CD14-positive monocyte (primary cell): ENCODE data around the gene PRF1. TPM values are rescaled to one million over a fixed set of nuclear protein-coding genes. Genes with fewer than 3 reads are reported as not detected.

Source experiments
- DNase-seq, 3 donors: peaks; one replicate each; pipeline ENCODE4 v3.0.0-alpha.2; 2011 to 2022
- H2AFZ ChIP-seq: 2 replicates; pipeline ENCODE4 v1.6.0; 2012; ENCODE audit warnings: mild to moderate bottlenecking, low read depth, low read length, inconsistent platforms; ENCODE audit not compliant: insufficient read depth, poor library complexity, severe bottlenecking
- H3K27ac ChIP-seq, 2 donors: 1 replicate in 1 of 2; 2 replicates in 1 of 2; pipeline ENCODE4 v1.5.1; 2012 to 2013; ENCODE audit warnings: low read length in 2 of 2, control low read depth in 1 of 2, inconsistent platforms in 1 of 2, low read depth in 1 of 2, mild to moderate bottlenecking in 1 of 2
- H3K27me3 ChIP-seq, 2 donors: one replicate each; pipeline versions ENCODE4 v1.6.0 to v1.6.1; 2011 to 2013; ENCODE audit warnings: low read length in 2 of 2; ENCODE audit not compliant: control insufficient read depth in 2 of 2, insufficient read depth in 2 of 2
- H3K36me3 ChIP-seq, 2 donors: replicated peaks in 1 of 2; 1 replicate in 1 of 2; 2 replicates in 1 of 2; pipeline versions ENCODE4 v1.5.1 to v1.6.1; 2012 to 2013; ENCODE audit warnings: low read length in 2 of 2, control low read depth in 1 of 2, inconsistent platforms in 1 of 2, mild to moderate bottlenecking in 1 of 2; ENCODE audit not compliant: insufficient read depth in 2 of 2, control insufficient read depth in 1 of 2
- H3K4me1 ChIP-seq, 2 donors: 1 replicate in 1 of 2; 2 replicates in 1 of 2; pipeline versions ENCODE4 v1.5.1 to v1.6.1; 2012 to 2013; ENCODE audit warnings: low read length in 2 of 2, control low read depth in 1 of 2, inconsistent platforms in 1 of 2, mild to moderate bottlenecking in 1 of 2, moderate library complexity in 1 of 2; ENCODE audit not compliant: insufficient read depth in 2 of 2, control insufficient read depth in 1 of 2
- H3K4me2 ChIP-seq: replicated peaks from 2 replicates; pipeline ENCODE3; 2012; ENCODE audit warnings: low read length, moderate library complexity, mild to moderate bottlenecking; ENCODE audit not compliant: poor library complexity, severe bottlenecking; ENCODE audit errors: extremely low read depth
- H3K4me3 ChIP-seq, 3 experiments: fragments of 200-600 bp in 1 of 3; sonication (generic) in 1 of 3; replicated peaks in 1 of 3; 1 replicate in 2 of 3; 2 replicates in 1 of 3; pipeline ENCODE4 v1.5.1; 2011 to 2013; ENCODE audit warnings: low read length in 3 of 3, mild to moderate bottlenecking in 3 of 3, control low read depth in 2 of 3, low read depth in 2 of 3, inconsistent platforms in 1 of 3, moderate library complexity in 1 of 3
- H3K79me2 ChIP-seq: 2 replicates; pipeline ENCODE4 v1.6.0; 2012; ENCODE audit warnings: mild to moderate bottlenecking, control low read depth, inconsistent platforms, low read length, moderate library complexity; ENCODE audit not compliant: insufficient read depth
- H3K9ac ChIP-seq: 2 replicates; pipeline ENCODE4 v1.6.0; 2017; ENCODE audit warnings: low read length, mild to moderate bottlenecking; ENCODE audit not compliant: insufficient read depth, poor library complexity, severe bottlenecking
- H3K9me3 ChIP-seq, 2 donors: replicated peaks in 1 of 2; 1 replicate in 1 of 2; 2 replicates in 1 of 2; pipeline versions ENCODE4 v1.5.1 to v1.6.1; 2012 to 2013; ENCODE audit warnings: low read length in 2 of 2, control low read depth in 1 of 2; ENCODE audit not compliant: control insufficient read depth in 1 of 2, insufficient read depth in 1 of 2
- H4K20me1 ChIP-seq: 2 replicates; pipeline ENCODE4 v1.6.0; 2012; ENCODE audit warnings: mild to moderate bottlenecking, low read length, control low read depth, moderate library complexity; ENCODE audit not compliant: insufficient read depth
- H3K27ac Mint-ChIP-seq, 7 donors: one replicate each; pipeline ENCODE4 v1.8.0; 2020; ENCODE audit warnings: mild to moderate bottlenecking in 7 of 7, mixed read lengths in 7 of 7, moderate library complexity in 6 of 7, inconsistent platforms in 2 of 7
- H3K27me3 Mint-ChIP-seq, 3 donors: one replicate each; pipeline ENCODE4 v1.8.0; 2021 to 2022; ENCODE audit warnings: low read depth in 3 of 3, mild to moderate bottlenecking in 3 of 3, mixed read lengths in 3 of 3, moderate library complexity in 3 of 3, inconsistent platforms in 1 of 3
- H3K36me3 Mint-ChIP-seq, 2 donors: one replicate each; pipeline ENCODE4 v1.8.0; 2020; ENCODE audit warnings: mixed read lengths in 2 of 2, inconsistent platforms in 1 of 2, mild to moderate bottlenecking in 1 of 2
- H3K4me1 Mint-ChIP-seq: one replicate; pipeline ENCODE4 v1.8.0; 2020; ENCODE audit warnings: mild to moderate bottlenecking, mixed read lengths
- H3K4me3 Mint-ChIP-seq, 2 donors: one replicate each; pipeline ENCODE4 v1.8.0; 2020; ENCODE audit warnings: mild to moderate bottlenecking in 2 of 2, mixed read lengths in 2 of 2, moderate library complexity in 1 of 2
- H3K9me3 Mint-ChIP-seq, 7 donors: one replicate each; pipeline ENCODE4 v1.8.0; 2020 to 2022; ENCODE audit warnings: mixed read lengths in 7 of 7, mild to moderate bottlenecking in 6 of 7, moderate library complexity in 6 of 7, inconsistent platforms in 2 of 7
- WGBS: methylation state at CpG from one replicate; pipeline ENCODE4 v1.1.5; 2013; ENCODE audit warnings: missing lambda C conversion rate; ENCODE audit not compliant: insufficient coverage; 5-methylcytosine and 5-hydroxymethylcytosine counted together
- intact Hi-C, 2 donors: fragments of 100-400 bp; cut with micrococcal nuclease; formaldehyde crosslinking; loops; one replicate each; pipeline versions ENCODE4 v1.15.0 to v1.15.1; 2023
- polyA plus RNA-seq, 3 donors: library from polyadenylated mRNA; depleted of rRNA in 1 of 3; unstranded in 2 of 3; stranded (reverse) in 1 of 3; fragments of 300-500 nt in 2 of 3; fragments of >200 nt in 1 of 3; fragmentation: Illumina TruSeq in 2 of 3; gene quantifications; 1 replicate in 2 of 3; 2 replicates in 1 of 3; pipeline ENCODE4 v1.2.3, GENCODE V29; 2012 to 2021
- TF ChIP-seq, protein P1 (sequence below): fragments of 200-600 bp; IDR thresholded peaks from one replicate; pipeline ENCODE4 v1.8.0; 2022; ENCODE audit warnings: antibody characterized with exemption, mild to moderate bottlenecking

Gene PRF1
- polyA plus RNA-seq, 3 donors: 0.09 to 2.7 (median 2.4) TPM

DNA sequence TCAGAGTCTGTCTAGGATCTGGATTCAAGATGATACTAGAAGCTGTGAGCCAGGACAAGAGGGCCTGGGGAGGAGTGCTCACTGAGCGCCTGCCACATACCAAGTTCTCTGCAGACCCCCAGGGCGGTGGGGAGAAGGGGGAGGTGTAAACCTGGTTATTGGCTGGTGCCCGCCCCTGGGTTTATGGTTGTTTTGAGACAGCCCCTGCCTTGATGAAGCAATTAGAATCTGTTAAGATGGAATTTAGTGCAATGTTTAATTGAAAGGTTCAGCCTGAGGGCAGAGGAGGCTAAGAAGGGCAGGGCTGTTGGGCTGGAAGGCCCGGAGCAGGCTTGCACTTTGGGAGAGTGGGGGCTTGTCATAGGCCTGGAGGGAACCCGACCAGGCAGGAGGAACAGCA is 42.7 kb downstream of the PRF1 start:
- 95% methylated on average over 5 of the region's 5 CpGs for WGBS
- H3K4me1 ChIP-seq: peaks cover 21 to 26% of the 10 kb centered on the region in 2 donors

DNA sequence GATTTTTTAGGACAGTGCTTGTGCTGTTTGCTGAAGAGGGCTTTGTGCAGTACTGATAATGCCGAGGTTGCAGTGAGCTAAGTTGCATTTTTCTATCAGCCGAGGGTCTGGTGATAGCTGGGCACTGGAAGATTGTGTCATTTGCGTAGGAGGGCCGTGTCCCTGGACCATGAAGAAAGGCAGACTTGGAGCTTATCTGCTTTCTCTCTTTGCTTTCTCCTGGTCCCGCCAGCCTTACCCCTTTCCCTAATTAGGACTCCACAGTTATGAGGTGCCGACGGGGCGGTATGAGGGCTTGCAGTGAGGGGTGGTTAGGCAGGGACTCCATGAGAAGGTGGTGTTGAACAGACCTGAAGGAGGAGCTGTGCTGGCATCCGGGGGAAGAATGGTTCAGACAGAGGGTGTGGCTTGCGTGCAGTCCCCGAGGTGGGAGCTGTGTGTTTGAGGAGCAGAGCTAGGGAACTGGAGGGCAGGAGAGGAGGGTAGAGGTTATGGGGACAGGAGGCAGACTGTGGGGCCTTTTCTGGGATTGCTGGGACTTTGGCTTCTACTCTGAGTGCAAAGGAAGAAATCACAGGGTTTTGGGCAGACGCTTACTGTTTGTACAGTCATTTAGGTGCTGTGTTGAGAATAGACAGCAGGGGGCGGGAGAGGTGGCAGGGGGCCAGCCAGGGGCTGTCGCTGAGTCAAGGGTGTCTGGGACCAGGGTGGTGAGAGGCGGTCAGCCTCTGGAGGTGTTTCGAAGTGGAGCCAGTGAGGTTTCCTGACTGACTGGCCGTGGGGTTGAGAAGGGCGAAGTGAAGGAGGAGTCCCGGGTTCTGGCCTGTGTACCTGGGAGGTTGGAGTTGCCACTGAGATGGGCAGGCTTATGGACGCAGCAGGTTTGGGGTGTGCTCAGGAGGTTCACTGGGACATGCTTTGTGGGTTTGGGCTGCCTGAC is 43.4 kb downstream of the PRF1 start:
- Histone ChIP-seq H2AFZ (peak overlapping the region; percentile 80), H4K20me1 (no peaks in the 10 kb centered on the region), H3K4me3 (peak overlapping the region in 1 of 3 experiments; percentile 59), H3K4me1 (peaks cover 19 to 24% of the 10 kb centered on the region in 2 donors), H3K4me2 (peak overlapping the region; percentile 60), H3K79me2 (no peaks in the 10 kb centered on the region), H3K27ac (no peak overlapping the region), H3K9me3 (no peaks in the 10 kb centered on the region), H3K27me3 (no peaks in the 10 kb centered on the region), H3K36me3 (no peaks in the 10 kb centered on the region), H3K9ac (peak overlapping the region; percentile 32)
- peak overlapping the region; percentile 73 to 92 for H3K4me3 Mint-ChIP-seq
- no peaks in the 10 kb centered on the region for H3K9me3 Mint-ChIP-seq
- DNase-seq: peak; percentile 47 to 58 (median 49)
- H3K4me1 Mint-ChIP-seq: peaks cover 28% of the 10 kb centered on the region
- no peaks in the 10 kb centered on the region for H3K36me3 Mint-ChIP-seq
- TF ChIP-seq, protein P1, sequence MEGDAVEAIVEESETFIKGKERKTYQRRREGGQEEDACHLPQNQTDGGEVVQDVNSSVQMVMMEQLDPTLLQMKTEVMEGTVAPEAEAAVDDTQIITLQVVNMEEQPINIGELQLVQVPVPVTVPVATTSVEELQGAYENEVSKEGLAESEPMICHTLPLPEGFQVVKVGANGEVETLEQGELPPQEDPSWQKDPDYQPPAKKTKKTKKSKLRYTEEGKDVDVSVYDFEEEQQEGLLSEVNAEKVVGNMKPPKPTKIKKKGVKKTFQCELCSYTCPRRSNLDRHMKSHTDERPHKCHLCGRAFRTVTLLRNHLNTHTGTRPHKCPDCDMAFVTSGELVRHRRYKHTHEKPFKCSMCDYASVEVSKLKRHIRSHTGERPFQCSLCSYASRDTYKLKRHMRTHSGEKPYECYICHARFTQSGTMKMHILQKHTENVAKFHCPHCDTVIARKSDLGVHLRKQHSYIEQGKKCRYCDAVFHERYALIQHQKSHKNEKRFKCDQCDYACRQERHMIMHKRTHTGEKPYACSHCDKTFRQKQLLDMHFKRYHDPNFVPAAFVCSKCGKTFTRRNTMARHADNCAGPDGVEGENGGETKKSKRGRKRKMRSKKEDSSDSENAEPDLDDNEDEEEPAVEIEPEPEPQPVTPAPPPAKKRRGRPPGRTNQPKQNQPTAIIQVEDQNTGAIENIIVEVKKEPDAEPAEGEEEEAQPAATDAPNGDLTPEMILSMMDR: peak; percentile 53
- intact Hi-C loops: no loop called here
- peak overlapping the region in 2 of 7 donors; percentile 64 to 77 for H3K27ac Mint-ChIP-seq
- 37% methylated on average over 15 of the region's 20 CpGs for WGBS
- H3K27me3 Mint-ChIP-seq: peaks cover 1 to 7% (median 5%) of the 10 kb centered on the region in 3 donors

More for the DNA sequence above, 42.7 kb downstream of the PRF1 start:
- Histone ChIP-seq H3K9ac (no peak overlapping the region), H3K27me3 (no peaks in the 10 kb centered on the region), H3K4me3 (no peak overlapping the region), H2AFZ (no peak overlapping the region), H3K9me3 (no peaks in the 10 kb centered on the region), H3K36me3 (no peaks in the 10 kb centered on the region), H3K27ac (no peak overlapping the region), H3K4me2 (no peak overlapping the region), H4K20me1 (no peaks in the 10 kb centered on the region), H3K79me2 (no peaks in the 10 kb centered on the region)
- TF ChIP-seq, protein P1: no peak
- peak overlapping the region in 2 of 7 donors; percentile 9 to 11 for H3K27ac Mint-ChIP-seq
- H3K36me3 Mint-ChIP-seq: no peaks in the 10 kb centered on the region
- no peak for DNase-seq
- H3K4me3 Mint-ChIP-seq: no peak overlapping the region
- H3K9me3 Mint-ChIP-seq: no peaks in the 10 kb centered on the region
- intact Hi-C loops: no loop called here
- peaks cover 1 to 7% (median 5%) of the 10 kb centered on the region in 3 donors for H3K27me3 Mint-ChIP-seq
- peaks cover 31% of the 10 kb centered on the region for H3K4me1 Mint-ChIP-seq
